Thoracic aorta (tissue), 2 donors: ENCODE measurements around the gene FBXL15. TPM values are rescaled to one million over a fixed set of nuclear protein-coding genes. Genes with fewer than 3 reads are reported as not detected.

Experiments
- ATAC-seq: fragments of 150-250 bp; one replicate; pipeline ENCODE4 v1.8.0; 2017; ENCODE audit warnings: low read depth; ENCODE audit not compliant: insufficient number of reproducible peaks, low FRiP score
- DNase-seq: peaks from one replicate; pipeline ENCODE4 v3.0.0-alpha.2; 2020; ENCODE audit warnings: low spot score
- H3K27ac ChIP-seq, 2 donors: fragments of 200-600 bp; sonication (generic); 1 replicate in 1 of 2; 2 replicates in 1 of 2; pipeline ENCODE4 v1.5.1; 2016; ENCODE audit warnings: mild to moderate bottlenecking in 2 of 2, moderate library complexity in 2 of 2
- H3K27me3 ChIP-seq: fragments of 200-600 bp; sonication (generic); replicated peaks from 2 replicates; pipeline ENCODE4 v1.6.0; 2016; ENCODE audit warnings: mild to moderate bottlenecking; ENCODE audit not compliant: insufficient read depth
- H3K36me3 ChIP-seq: fragments of 200-600 bp; sonication (generic); one replicate; pipeline ENCODE4 v1.5.1; 2016
- H3K4me1 ChIP-seq, 2 donors: fragments of 200-600 bp; sonication (generic); 1 replicate in 1 of 2; 2 replicates in 1 of 2; pipeline versions ENCODE4 v1.5.1 to v1.6.0; 2016; ENCODE audit warnings: low read depth in 2 of 2, mild to moderate bottlenecking in 1 of 2; ENCODE audit not compliant: control insufficient read depth in 1 of 2
- H3K4me3 ChIP-seq: fragments of 200-600 bp; sonication (generic); 2 replicates; pipeline ENCODE4 v1.5.1; 2016; ENCODE audit warnings: mild to moderate bottlenecking
- H3K9me3 ChIP-seq: fragments of 200-600 bp; sonication (generic); 2 replicates; pipeline ENCODE4 v1.5.1; 2016
- total RNA-seq, 2 donors: library from RNA; depleted of rRNA; stranded (reverse); fragments of >200 nt; gene quantifications; one replicate each; pipeline versions ENCODE4 v1.1.0 to v1.2.3, GENCODE V29; 2016
- TF ChIP-seq, protein P1 (sequence below): fragments of 200-600 bp; sonication (generic); IDR thresholded peaks from one replicate; pipeline ENCODE4 v1.5.1; 2019; ENCODE audit warnings: antibody characterized with exemption

The FBXL15 gene
- total RNA-seq, 2 donors from 2014 or later: 19.8 to 24.0 TPM

GRCh38 chr10:102465466-102465865, 44.8 kb downstream of the FBXL15 start:
- Histone ChIP-seq H3K27ac (no peak overlapping the region), H3K4me3 (no peak overlapping the region), H3K36me3 (no peaks in the 10 kb centered on the region), H3K9me3 (no peaks in the 10 kb centered on the region), H3K27me3 (no peaks in the 10 kb centered on the region), H3K4me1 (peaks cover 4 to 14% of the 10 kb centered on the region in 2 donors)
- ATAC-seq (no peak), DNase-seq (no peak)
- TF ChIP-seq, protein P1, sequence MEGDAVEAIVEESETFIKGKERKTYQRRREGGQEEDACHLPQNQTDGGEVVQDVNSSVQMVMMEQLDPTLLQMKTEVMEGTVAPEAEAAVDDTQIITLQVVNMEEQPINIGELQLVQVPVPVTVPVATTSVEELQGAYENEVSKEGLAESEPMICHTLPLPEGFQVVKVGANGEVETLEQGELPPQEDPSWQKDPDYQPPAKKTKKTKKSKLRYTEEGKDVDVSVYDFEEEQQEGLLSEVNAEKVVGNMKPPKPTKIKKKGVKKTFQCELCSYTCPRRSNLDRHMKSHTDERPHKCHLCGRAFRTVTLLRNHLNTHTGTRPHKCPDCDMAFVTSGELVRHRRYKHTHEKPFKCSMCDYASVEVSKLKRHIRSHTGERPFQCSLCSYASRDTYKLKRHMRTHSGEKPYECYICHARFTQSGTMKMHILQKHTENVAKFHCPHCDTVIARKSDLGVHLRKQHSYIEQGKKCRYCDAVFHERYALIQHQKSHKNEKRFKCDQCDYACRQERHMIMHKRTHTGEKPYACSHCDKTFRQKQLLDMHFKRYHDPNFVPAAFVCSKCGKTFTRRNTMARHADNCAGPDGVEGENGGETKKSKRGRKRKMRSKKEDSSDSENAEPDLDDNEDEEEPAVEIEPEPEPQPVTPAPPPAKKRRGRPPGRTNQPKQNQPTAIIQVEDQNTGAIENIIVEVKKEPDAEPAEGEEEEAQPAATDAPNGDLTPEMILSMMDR: no peak

- Histone ChIP-seq H3K27ac (no peak overlapping the region), H3K9me3 (no peaks in the 10 kb centered on the region), H3K27me3 (no peaks in the 10 kb centered on the region), H3K4me1 (no peaks in the 10 kb centered on the region), H3K4me3 (no peak overlapping the region), H3K36me3 (no peaks in the 10 kb centered on the region)
- DNase-seq (no peak), ATAC-seq (no peak)
- TF ChIP-seq, protein P1: no peak
Observed at GRCh38 chr10:102467318-102467717, 46.7 kb downstream of the FBXL15 start.

DNA sequence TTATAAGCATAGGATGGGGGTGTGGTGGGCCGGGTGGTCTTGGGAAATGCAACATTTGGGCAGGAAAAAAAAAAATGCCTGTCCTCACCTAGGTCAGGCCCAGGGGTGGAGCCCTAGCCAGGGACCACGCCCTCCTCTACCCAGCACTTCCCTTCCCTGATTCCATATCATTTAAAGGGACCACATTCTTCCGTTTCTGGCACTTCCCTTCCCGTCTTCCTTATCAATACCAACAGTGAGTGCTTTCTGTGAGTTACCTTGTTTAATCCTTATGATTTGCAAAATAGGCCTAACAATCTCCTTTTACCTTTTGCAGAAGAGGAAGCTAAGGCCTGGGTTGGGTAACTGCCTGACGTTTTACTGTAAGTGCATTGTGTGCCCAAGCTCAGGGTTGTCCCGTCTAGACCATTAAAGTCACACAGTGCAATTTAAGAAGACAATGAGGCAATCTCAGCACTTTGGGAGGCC, 47.4 kb downstream of the FBXL15 start:
- ATAC-seq: no peak
- Histone ChIP-seq H3K36me3 (no peaks in the 10 kb centered on the region), H3K27me3 (no peaks in the 10 kb centered on the region), H3K9me3 (no peaks in the 10 kb centered on the region), H3K4me1 (no peaks in the 10 kb centered on the region), H3K27ac (no peak overlapping the region), H3K4me3 (no peak overlapping the region)
- no peak for DNase-seq
- TF ChIP-seq, protein P1: no peak

DNA sequence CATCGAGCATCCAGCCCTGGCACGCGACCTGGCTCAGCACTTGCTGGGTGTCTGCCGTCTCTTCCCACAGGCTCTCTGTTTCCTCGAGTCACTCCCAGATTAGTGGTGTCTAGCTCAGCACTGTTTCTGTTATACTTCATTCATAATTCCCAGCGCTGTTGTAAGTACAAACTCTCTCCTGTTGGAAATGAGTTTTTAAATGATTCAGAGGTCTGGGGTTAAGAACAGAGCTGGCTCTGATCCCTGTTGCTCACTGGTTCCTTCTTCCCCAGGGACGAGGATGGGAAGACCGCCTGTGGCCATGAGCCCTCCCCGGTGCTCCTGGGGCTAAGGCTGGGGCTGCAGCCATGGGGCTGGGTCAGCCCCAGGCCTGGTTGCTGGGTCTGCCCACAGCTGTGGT, 48.0 kb downstream of the FBXL15 start:
- no peaks in the 10 kb centered on the region for H3K4me1 ChIP-seq
- no peak overlapping the region for H3K27ac ChIP-seq
- ATAC-seq (no peak), DNase-seq (no peak)
- H3K9me3 ChIP-seq: no peaks in the 10 kb centered on the region
- no peaks in the 10 kb centered on the region for H3K36me3 ChIP-seq
- TF ChIP-seq, protein P1: no peak
- H3K27me3 ChIP-seq: no peaks in the 10 kb centered on the region
- no peak overlapping the region for H3K4me3 ChIP-seq

GRCh38 chr10:102470579-102471546, 50.2 kb downstream of the FBXL15 start:
- ATAC-seq (no peak), DNase-seq (no peak)
- Histone ChIP-seq H3K27me3 (no peaks in the 10 kb centered on the region), H3K9me3 (no peaks in the 10 kb centered on the region), H3K27ac (no peak overlapping the region), H3K36me3 (no peaks in the 10 kb centered on the region), H3K4me3 (no peak overlapping the region), H3K4me1 (no peaks in the 10 kb centered on the region)
- TF ChIP-seq, protein P1: no peak

Other genes starting within 250 kb of the FBXL15 start
- gene ELOVL3, start 194.5 kb upstream of the FBXL15 start, total RNA-seq: not detected
- gene PITX3, start 179.3 kb upstream of the FBXL15 start, total RNA-seq: not detected
- 10 to 100 TPM; 38.1 to 44.9 TPM for gene GBF1, start 175.3 kb upstream of the FBXL15 start, total RNA-seq
- gene NFKB2, start 25.1 kb upstream of the FBXL15 start, total RNA-seq: 10 to 100 TPM; 26.8 to 40.9 TPM
- under 1 TPM in 1 of 2 donors, not detected in 1; 0.21 TPM for gene PSD, start 2.1 kb upstream of the FBXL15 start, total RNA-seq
- gene CUEDC2, start 11.7 kb downstream of the FBXL15 start, total RNA-seq: 10 to 100 TPM; 40.8 to 53.2 TPM
- not detected for gene C10orf95, start 30.7 kb downstream of the FBXL15 start, total RNA-seq
- 100 to 1,000 TPM in 1 of 2 donors, 10 to 100 TPM in 1; 98.0 to 116 TPM for gene ACTR1A, start 81.9 kb downstream of the FBXL15 start, total RNA-seq
- gene SUFU, start 83.1 kb downstream of the FBXL15 start, total RNA-seq: 1 to 10 TPM; 4.6 to 7.6 TPM
- gene TRIM8, start 223.6 kb downstream of the FBXL15 start, total RNA-seq: 100 to 1,000 TPM; 154 to 192 TPM